Activated CD4-positive, alpha-beta T cell treated with anti-CD3 and anti-CD28 coated beads, Interleukin-2, Interleukin-4, amounts not matched to agents 100 ng/mL and 50 ng/mL, durations not matched to agents 16 hours and 8 hours (primary cell): ENCODE results near the gene CYP24A1.
"Not testable (repeated sequence)": the region's sequence is repeated elsewhere in the genome, so short reads cannot be mapped to it uniquely, and the experiment has no call there.

ENCODE experiments used
- DNase-seq: peaks from one replicate; pipeline ENCODE4 v3.0.0-alpha.2; 2020; ENCODE audit warnings: low spot score

CYP24A1 gene

GRCh38 chr20:54133434-54134427, 40.1 kb downstream of the CYP24A1 start:
- DNase-seq = no peak

GRCh38 chr20:54132612-54133433, 41.0 kb downstream of the CYP24A1 start:
- DNase-seq = no peak

GRCh38 chr20:54131675-54132611, 41.8 kb downstream of the CYP24A1 start:
- DNase-seq = no peak

- not testable (repeated sequence) for DNase-seq
Observed at GRCh38 chr20:54131125-54131524, 42.7 kb downstream of the CYP24A1 start.

- DNase-seq = no peak
Observed at GRCh38 chr20:54129350-54129749, 44.4 kb downstream of the CYP24A1 start.

- no peak for DNase-seq
Observed at GRCh38 chr20:54127855-54128574, 45.8 kb downstream of the CYP24A1 start.

- DNase-seq = no peak
Observed at GRCh38 chr20:54126806-54127655, 46.8 kb downstream of the CYP24A1 start.

GRCh38 chr20:54126328-54126727, 47.5 kb downstream of the CYP24A1 start:
- not testable (repeated sequence) for DNase-seq

- no peak for DNase-seq
Observed at GRCh38 chr20:54123587-54124180, 50.1 kb downstream of the CYP24A1 start.

- DNase-seq = no peak
Observed at GRCh38 chr20:54122681-54123586, 50.9 kb downstream of the CYP24A1 start.

GRCh38 chr20:54122189-54122588, 51.6 kb downstream of the CYP24A1 start:
- no peak for DNase-seq

- DNase-seq = no peak
Observed at GRCh38 chr20:54119744-54120143, 54.0 kb downstream of the CYP24A1 start.

GRCh38 chr20:54118220-54119001, 55.4 kb downstream of the CYP24A1 start:
- no peak for DNase-seq

- DNase-seq = no peak
Observed at GRCh38 chr20:54116550-54117235, 57.1 kb downstream of the CYP24A1 start.

- no peak for DNase-seq
Observed at GRCh38 chr20:54115172-54115854, 58.5 kb downstream of the CYP24A1 start.

GRCh38 chr20:54114109-54114508, 59.7 kb downstream of the CYP24A1 start:
- no peak for DNase-seq

GRCh38 chr20:54113566-54113965, 60.2 kb downstream of the CYP24A1 start:
- no peak for DNase-seq
